IgD-negative memory B cell (primary cell): ENCODE measurements around the gene PLCH1. TPM values are rescaled to one million over a fixed set of nuclear protein-coding genes. Genes with fewer than 3 reads are reported as not detected.

Experiments used
- H3K27ac Mint-ChIP-seq, 3 donors: one replicate each; pipeline ENCODE4 v1.8.0; 2020 to 2022; ENCODE audit warnings: mild to moderate bottlenecking in 3 of 3, mixed read lengths in 3 of 3, moderate library complexity in 1 of 3
- H3K27me3 Mint-ChIP-seq: one replicate; pipeline ENCODE4 v1.8.0; 2021; ENCODE audit warnings: mixed read lengths
- H3K36me3 Mint-ChIP-seq: one replicate; pipeline ENCODE4 v1.8.0; 2020; ENCODE audit warnings: mild to moderate bottlenecking, mixed read lengths
- H3K4me1 Mint-ChIP-seq, 3 donors: one replicate each; pipeline ENCODE4 v1.8.0; 2020 to 2022; ENCODE audit warnings: mixed read lengths in 3 of 3, mild to moderate bottlenecking in 1 of 3
- H3K4me3 Mint-ChIP-seq, 4 donors: one replicate each; pipeline ENCODE4 v1.8.0; 2020 to 2022; ENCODE audit warnings: mild to moderate bottlenecking in 4 of 4, mixed read lengths in 4 of 4, moderate library complexity in 3 of 4
- H3K9me3 Mint-ChIP-seq, 3 donors: one replicate each; pipeline ENCODE4 v1.8.0; 2020 to 2021; ENCODE audit warnings: mixed read lengths in 3 of 3, mild to moderate bottlenecking in 1 of 3
- polyA plus RNA-seq: library from polyadenylated mRNA; unstranded; fragments of 300-500 nt; fragmentation: Illumina TruSeq; gene quantifications from one replicate; pipeline ENCODE4 v1.2.3, GENCODE V29; 2021

PLCH1 gene
- polyA plus RNA-seq, 1 donor from 2014 or later: not detected

DNA sequence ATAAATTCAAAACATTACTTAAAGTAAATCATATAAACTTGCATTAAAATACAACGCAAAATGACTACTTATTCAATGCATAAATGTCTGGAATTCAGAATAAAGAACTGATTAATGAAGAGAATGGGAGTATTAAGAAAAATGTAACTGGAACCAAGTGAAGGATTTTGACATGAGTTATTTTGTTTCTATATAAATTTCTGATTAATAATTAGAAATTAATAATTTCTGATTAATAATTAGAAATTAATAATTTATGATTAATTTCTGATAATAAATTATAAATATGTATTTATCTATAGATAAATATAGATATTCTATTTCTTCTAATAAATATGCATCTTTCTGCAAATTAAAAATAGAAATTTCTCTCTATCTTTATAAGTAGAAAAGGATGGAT lies 291.4 kb downstream of the PLCH1 start:
- no peak overlapping the region for H3K27ac Mint-ChIP-seq
- H3K4me3 Mint-ChIP-seq: no peak overlapping the region
- peaks cover 0 to 1% (median 0%) of the 10 kb centered on the region in 3 donors for H3K9me3 Mint-ChIP-seq
- H3K36me3 Mint-ChIP-seq: no peaks in the 10 kb centered on the region
- H3K4me1 Mint-ChIP-seq: no peaks in the 10 kb centered on the region
- H3K27me3 Mint-ChIP-seq: peaks cover 7% of the 10 kb centered on the region

- Mint-ChIP-seq H3K27ac (no peak overlapping the region), H3K4me3 (no peak overlapping the region), H3K27me3 (peaks cover 3% of the 10 kb centered on the region), H3K36me3 (no peaks in the 10 kb centered on the region), H3K4me1 (no peaks in the 10 kb centered on the region), H3K9me3 (peaks cover 0 to 3% (median 0%) of the 10 kb centered on the region in 3 donors)
Measured at GRCh38 chr3:155449613-155450267, 295.1 kb downstream of the PLCH1 start.

DNA sequence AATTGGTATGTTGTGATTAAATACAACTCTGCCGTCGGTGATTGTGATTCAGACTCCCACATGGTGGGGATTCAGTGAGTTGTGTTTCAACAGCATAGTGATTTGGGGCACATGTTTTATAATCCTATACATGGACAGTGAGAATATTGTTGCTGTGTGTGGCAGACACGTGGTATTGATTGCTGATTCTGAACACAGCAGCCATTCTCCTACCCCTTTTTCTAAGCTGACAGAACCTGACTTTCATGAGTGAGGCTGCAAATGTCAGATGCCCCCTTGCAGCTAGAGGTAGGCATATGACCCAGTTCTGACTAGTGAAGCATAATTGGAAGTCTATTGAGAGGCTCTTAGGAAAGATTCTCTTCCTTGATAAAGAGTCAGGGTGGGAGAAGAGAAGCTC lies 296.3 kb downstream of the PLCH1 start:
- no peak overlapping the region for H3K4me3 Mint-ChIP-seq
- no peak overlapping the region for H3K27ac Mint-ChIP-seq
- peaks cover 3% of the 10 kb centered on the region for H3K27me3 Mint-ChIP-seq
- peaks cover 0 to 3% (median 0%) of the 10 kb centered on the region in 3 donors for H3K9me3 Mint-ChIP-seq
- H3K4me1 Mint-ChIP-seq: no peaks in the 10 kb centered on the region
- H3K36me3 Mint-ChIP-seq: no peaks in the 10 kb centered on the region

- no peaks in the 10 kb centered on the region for H3K36me3 Mint-ChIP-seq
- H3K27ac Mint-ChIP-seq: no peak overlapping the region
- no peaks in the 10 kb centered on the region for H3K4me1 Mint-ChIP-seq
- H3K9me3 Mint-ChIP-seq: peaks cover 0 to 3% (median 0%) of the 10 kb centered on the region in 3 donors
- H3K4me3 Mint-ChIP-seq: no peak overlapping the region
- peaks cover 3% of the 10 kb centered on the region for H3K27me3 Mint-ChIP-seq
Measured at GRCh38 chr3:155446366-155446765, 298.5 kb downstream of the PLCH1 start.

DNA sequence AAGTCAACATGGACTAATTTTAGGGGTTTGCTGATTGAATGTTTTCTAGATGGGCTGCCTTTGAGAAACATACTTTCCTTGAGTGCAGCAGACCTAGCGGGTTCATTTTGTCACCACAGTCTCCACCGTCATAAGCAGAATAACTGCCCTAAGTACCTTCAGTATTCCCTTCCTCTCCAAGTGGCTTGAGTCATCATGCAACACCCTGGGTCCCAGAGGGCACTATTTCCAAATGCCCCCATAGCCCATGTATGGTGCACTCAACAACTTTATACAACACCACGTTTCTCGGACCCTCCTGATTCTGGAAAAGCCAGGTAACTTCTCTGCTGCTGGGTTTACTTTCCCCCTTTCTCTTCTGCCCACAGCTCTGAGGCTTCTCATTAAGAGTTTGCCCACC lies 300.1 kb downstream of the PLCH1 start:
- Mint-ChIP-seq H3K36me3 (no peaks in the 10 kb centered on the region), H3K27ac (no peak overlapping the region), H3K9me3 (peaks cover 0 to 3% (median 0%) of the 10 kb centered on the region in 3 donors), H3K4me1 (no peaks in the 10 kb centered on the region), H3K27me3 (peaks cover 3% of the 10 kb centered on the region), H3K4me3 (no peak overlapping the region)

DNA sequence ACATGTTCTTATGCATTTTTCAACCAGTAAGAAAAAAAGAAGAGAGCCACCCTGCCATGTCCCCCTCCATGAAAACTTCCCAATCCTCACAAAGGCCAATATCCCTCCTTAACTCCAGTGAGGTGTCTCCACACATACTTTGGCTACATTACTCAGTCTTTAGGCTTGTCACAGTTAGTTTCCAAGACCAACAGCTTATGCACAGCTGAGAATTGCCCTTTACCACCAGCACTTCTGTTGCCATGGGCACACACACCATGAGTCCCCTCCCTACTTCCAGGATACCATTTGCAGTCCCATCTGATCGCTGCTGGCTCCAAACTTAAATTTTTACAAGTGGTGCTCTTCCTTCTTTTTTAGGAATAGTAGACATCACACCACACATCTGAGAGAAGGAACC lies 301.1 kb downstream of the PLCH1 start:
- Mint-ChIP-seq H3K9me3 (peaks cover 0 to 3% (median 0%) of the 10 kb centered on the region in 3 donors), H3K27me3 (peaks cover 1% of the 10 kb centered on the region), H3K36me3 (no peaks in the 10 kb centered on the region), H3K4me1 (no peaks in the 10 kb centered on the region), H3K4me3 (no peak overlapping the region), H3K27ac (no peak overlapping the region)

DNA sequence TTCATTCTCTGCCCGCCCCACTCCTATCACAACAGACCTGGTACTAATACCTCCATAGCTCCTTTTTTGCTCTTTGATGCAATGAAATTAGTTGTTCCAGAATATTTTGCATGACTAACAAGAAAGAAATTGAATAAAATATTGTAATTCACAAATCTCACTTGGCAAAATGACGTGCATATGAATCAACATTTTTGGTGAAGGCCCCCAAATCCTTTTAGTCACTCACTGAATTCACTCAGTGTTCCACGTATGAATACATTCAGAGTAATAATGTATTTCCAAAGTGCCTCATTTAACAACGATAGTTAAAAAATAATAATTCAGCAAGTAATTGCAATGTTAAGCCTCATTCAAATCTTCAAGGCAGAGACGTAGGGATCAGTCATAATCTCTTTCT lies 302.8 kb downstream of the PLCH1 start:
- Mint-ChIP-seq H3K27ac (no peak overlapping the region), H3K4me3 (no peak overlapping the region), H3K36me3 (no peaks in the 10 kb centered on the region), H3K9me3 (peaks cover 0 to 3% (median 0%) of the 10 kb centered on the region in 3 donors), H3K4me1 (no peaks in the 10 kb centered on the region), H3K27me3 (peaks cover 1% of the 10 kb centered on the region)

GRCh38 chr3:155441506-155441905 lies 303.4 kb downstream of the PLCH1 start:
- H3K27me3 Mint-ChIP-seq: peaks cover 1% of the 10 kb centered on the region
- H3K27ac Mint-ChIP-seq: no peak overlapping the region
- H3K4me3 Mint-ChIP-seq: no peak overlapping the region
- H3K4me1 Mint-ChIP-seq: no peaks in the 10 kb centered on the region
- H3K36me3 Mint-ChIP-seq: no peaks in the 10 kb centered on the region
- peaks cover 0 to 3% (median 0%) of the 10 kb centered on the region in 3 donors for H3K9me3 Mint-ChIP-seq

GRCh38 chr3:155441026-155441425 lies 303.8 kb downstream of the PLCH1 start:
- Mint-ChIP-seq H3K4me3 (no peak overlapping the region), H3K36me3 (no peaks in the 10 kb centered on the region), H3K4me1 (no peaks in the 10 kb centered on the region), H3K27me3 (peaks cover 1% of the 10 kb centered on the region), H3K27ac (no peak overlapping the region), H3K9me3 (peaks cover 0 to 3% (median 0%) of the 10 kb centered on the region in 3 donors)

- Mint-ChIP-seq H3K4me3 (no peak overlapping the region), H3K27ac (no peak overlapping the region)
Measured at GRCh38 chr3:155435821-155436220, 309.1 kb downstream of the PLCH1 start.

DNA sequence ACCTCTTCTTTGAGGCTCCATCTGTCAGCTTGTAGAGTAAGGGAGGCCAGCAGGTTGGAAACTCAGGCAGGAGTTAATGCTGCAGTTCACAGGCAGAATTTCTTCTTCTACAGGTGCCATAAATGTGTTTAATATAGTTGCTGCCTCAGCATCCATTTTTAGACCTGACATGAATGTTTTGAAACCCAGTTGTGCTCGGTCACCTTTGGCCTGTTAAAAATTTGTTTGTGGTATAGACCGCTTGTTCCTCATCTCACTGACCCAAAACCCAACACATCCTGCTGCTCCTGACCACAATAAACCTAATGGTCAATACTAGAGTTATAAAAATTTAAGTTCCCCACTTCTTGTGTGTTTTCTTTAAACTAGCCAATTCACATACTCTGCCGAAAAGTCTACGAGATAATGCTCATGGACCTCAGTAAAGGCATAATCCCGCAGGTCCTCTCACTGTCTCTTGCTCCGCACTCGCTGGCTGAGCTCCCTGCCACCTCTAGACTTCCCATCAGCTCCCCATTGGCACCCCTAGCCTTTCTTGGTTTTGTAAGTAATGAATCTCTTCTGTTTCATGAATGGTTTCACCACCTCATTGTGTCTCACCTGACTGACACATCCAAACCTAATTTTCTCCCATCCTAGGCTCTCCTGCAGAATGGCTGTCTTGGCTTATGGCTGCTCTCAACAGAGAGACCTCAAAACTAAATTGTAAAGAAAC lies 312.9 kb downstream of the PLCH1 start:
- H3K27ac Mint-ChIP-seq: no peak overlapping the region
- H3K4me3 Mint-ChIP-seq: no peak overlapping the region
- no peaks in the 10 kb centered on the region for H3K36me3 Mint-ChIP-seq
- peaks cover 2 to 5% (median 4%) of the 10 kb centered on the region in 3 donors for H3K9me3 Mint-ChIP-seq
- H3K4me1 Mint-ChIP-seq: no peaks in the 10 kb centered on the region
- H3K27me3 Mint-ChIP-seq: no peaks in the 10 kb centered on the region

More at GRCh38 chr3:155435821-155436220, 309.1 kb downstream of the PLCH1 start:
- Mint-ChIP-seq H3K4me1 (no peaks in the 10 kb centered on the region), H3K9me3 (peaks cover 0 to 2% (median 0%) of the 10 kb centered on the region in 3 donors), H3K27me3 (no peaks in the 10 kb centered on the region), H3K36me3 (no peaks in the 10 kb centered on the region)

DNA sequence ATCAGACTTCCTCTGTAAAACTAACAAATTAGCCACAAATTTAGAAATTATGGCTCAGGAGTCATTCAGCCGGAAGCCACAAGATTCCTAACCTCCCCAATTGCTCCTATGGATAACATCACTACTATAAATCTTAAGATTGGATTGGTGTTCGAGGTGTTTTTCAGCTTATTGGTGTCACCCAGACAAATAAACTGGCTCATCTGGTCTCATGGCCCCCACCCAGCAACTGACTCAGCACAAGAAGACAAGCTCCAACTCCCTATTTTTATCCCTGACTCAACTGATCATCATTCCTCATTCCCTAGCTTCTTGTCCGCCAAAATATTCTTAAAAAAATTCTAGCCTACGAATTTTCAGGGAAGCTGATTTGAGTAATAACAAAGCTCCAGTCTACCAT lies 316.3 kb downstream of the PLCH1 start:
- no peaks in the 10 kb centered on the region for H3K27me3 Mint-ChIP-seq
- H3K4me1 Mint-ChIP-seq: no peaks in the 10 kb centered on the region
- H3K9me3 Mint-ChIP-seq: peaks cover 5 to 7% (median 6%) of the 10 kb centered on the region in 3 donors
- no peaks in the 10 kb centered on the region for H3K36me3 Mint-ChIP-seq
- H3K4me3 Mint-ChIP-seq: no peak overlapping the region
- H3K27ac Mint-ChIP-seq: no peak overlapping the region

GRCh38 chr3:155426524-155427230 lies 318.2 kb downstream of the PLCH1 start:
- peak overlapping the region in 1 of 4 donors; percentile 39 for H3K4me3 Mint-ChIP-seq
- H3K27me3 Mint-ChIP-seq: no peaks in the 10 kb centered on the region
- H3K36me3 Mint-ChIP-seq: no peaks in the 10 kb centered on the region
- peaks cover 5 to 7% (median 6%) of the 10 kb centered on the region in 3 donors for H3K9me3 Mint-ChIP-seq
- H3K27ac Mint-ChIP-seq: no peak overlapping the region
- no peaks in the 10 kb centered on the region for H3K4me1 Mint-ChIP-seq

DNA sequence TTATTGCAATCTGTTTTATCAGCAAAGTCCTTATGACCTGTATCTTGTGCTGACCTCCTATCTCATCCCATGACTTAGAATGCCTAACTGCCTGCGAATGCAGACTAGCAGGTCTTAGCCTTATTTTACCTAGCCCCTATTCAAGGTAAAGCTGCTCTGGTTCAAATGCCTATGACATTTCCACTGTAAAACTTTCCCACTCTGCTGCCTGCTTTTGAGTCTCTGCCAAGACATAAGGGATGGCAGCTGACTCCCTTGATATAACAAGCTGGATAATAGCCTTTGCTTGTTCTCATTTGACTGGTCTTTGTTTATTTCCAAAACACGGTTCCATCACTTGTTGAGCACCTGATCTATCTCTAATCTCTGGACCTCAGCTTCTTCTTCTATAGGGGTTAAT lies 319.5 kb downstream of the PLCH1 start:
- no peaks in the 10 kb centered on the region for H3K36me3 Mint-ChIP-seq
- no peak overlapping the region for H3K4me3 Mint-ChIP-seq
- no peaks in the 10 kb centered on the region for H3K27me3 Mint-ChIP-seq
- peaks cover 5 to 7% (median 6%) of the 10 kb centered on the region in 3 donors for H3K9me3 Mint-ChIP-seq
- H3K4me1 Mint-ChIP-seq: no peaks in the 10 kb centered on the region
- no peak overlapping the region for H3K27ac Mint-ChIP-seq

DNA sequence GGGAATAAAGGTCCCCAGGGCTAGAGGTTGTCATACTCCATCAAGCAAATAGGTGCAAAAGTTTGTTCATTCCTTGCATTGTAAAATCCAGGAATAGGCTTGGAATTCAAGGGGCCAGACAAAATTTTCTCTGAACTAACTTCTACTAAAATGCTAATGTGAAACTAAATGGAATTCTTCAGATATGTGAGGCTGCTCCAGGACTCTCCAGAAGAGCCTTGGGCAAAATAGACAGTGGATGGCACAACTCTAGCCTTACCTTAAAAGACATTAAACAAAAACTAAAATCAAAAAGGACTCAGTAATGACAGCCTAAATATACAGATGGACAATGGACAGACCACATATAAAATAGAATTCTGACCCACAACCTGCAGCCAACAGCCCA lies 320.6 kb downstream of the PLCH1 start:
- no peak overlapping the region for H3K27ac Mint-ChIP-seq

More for the DNA sequence above, 320.6 kb downstream of the PLCH1 start:
- Mint-ChIP-seq H3K4me1 (no peaks in the 10 kb centered on the region), H3K9me3 (peaks cover 4 to 7% (median 5%) of the 10 kb centered on the region in 3 donors), H3K36me3 (no peaks in the 10 kb centered on the region), H3K4me3 (no peak overlapping the region), H3K27me3 (no peaks in the 10 kb centered on the region)
